ENCODE data around the gene CNKSR3.

CNKSR3 gene

DNA sequence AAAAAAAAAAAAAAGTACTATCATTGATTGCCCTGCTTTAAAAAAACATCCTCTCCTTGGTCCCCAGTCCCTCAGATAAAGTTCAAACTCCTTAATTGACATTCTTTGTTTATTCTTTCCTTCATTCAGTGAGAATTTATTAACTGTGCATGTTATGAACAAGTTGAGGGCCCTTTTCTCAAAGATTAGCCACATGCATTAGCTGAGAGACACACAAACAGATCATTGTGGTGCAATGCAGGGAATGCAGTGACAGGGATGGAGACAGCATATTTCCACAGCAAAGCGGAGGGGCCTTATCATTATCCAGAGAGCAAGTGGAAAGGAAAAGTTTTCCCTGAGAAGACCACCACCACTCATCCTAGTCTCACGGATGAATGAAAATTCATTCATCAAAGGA lies 132.0 kb downstream of the CNKSR3 start:
- TF ChIP-seq POLR2AphosphoS5 (IDR thresholded peaks at IDR 0.05; ENCODE audit: low read depth, low read length), result no peak
- TF ChIP-seq, protein P1, sequence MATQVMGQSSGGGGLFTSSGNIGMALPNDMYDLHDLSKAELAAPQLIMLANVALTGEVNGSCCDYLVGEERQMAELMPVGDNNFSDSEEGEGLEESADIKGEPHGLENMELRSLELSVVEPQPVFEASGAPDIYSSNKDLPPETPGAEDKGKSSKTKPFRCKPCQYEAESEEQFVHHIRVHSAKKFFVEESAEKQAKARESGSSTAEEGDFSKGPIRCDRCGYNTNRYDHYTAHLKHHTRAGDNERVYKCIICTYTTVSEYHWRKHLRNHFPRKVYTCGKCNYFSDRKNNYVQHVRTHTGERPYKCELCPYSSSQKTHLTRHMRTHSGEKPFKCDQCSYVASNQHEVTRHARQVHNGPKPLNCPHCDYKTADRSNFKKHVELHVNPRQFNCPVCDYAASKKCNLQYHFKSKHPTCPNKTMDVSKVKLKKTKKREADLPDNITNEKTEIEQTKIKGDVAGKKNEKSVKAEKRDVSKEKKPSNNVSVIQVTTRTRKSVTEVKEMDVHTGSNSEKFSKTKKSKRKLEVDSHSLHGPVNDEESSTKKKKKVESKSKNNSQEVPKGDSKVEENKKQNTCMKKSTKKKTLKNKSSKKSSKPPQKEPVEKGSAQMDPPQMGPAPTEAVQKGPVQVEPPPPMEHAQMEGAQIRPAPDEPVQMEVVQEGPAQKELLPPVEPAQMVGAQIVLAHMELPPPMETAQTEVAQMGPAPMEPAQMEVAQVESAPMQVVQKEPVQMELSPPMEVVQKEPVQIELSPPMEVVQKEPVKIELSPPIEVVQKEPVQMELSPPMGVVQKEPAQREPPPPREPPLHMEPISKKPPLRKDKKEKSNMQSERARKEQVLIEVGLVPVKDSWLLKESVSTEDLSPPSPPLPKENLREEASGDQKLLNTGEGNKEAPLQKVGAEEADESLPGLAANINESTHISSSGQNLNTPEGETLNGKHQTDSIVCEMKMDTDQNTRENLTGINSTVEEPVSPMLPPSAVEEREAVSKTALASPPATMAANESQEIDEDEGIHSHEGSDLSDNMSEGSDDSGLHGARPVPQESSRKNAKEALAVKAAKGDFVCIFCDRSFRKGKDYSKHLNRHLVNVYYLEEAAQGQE (IDR thresholded peaks at IDR 0.05; ENCODE audit: insufficient read depth in 1 of 2, low read depth in 2 of 2, low read length in 2 of 2), result no peak
- no peak for TF ChIP-seq SIN3A (IDR thresholded peaks at IDR 0.05; ENCODE audit: borderline replicate concordance, insufficient read depth, low read length)
- TF ChIP-seq FOXP2 (optimal IDR thresholded peaks at IDR 0.05; ENCODE audit: borderline replicate concordance, extremely low read depth, extremely low read length, insufficient read depth), result no peak
- no peak for TF ChIP-seq TAF1 (IDR thresholded peaks at IDR 0.05; ENCODE audit: borderline replicate concordance, insufficient read depth, low read length)

GRCh38 chr6:154377726-154378125 lies 132.8 kb downstream of the CNKSR3 start:
- TF ChIP-seq FOXP2 (optimal IDR thresholded peaks at IDR 0.05; ENCODE audit: borderline replicate concordance, extremely low read depth, extremely low read length, insufficient read depth) (no peak), SIN3A (IDR thresholded peaks at IDR 0.05; ENCODE audit: borderline replicate concordance, insufficient read depth, low read length) (no peak), TAF1 (IDR thresholded peaks at IDR 0.05; ENCODE audit: borderline replicate concordance, insufficient read depth, low read length) (no peak), POLR2AphosphoS5 (IDR thresholded peaks at IDR 0.05; ENCODE audit: low read depth, low read length) (no peak)
- TF ChIP-seq, protein P1 (IDR thresholded peaks at IDR 0.05; ENCODE audit: insufficient read depth in 1 of 2, low read depth in 2 of 2, low read length in 2 of 2), result no peak

DNA sequence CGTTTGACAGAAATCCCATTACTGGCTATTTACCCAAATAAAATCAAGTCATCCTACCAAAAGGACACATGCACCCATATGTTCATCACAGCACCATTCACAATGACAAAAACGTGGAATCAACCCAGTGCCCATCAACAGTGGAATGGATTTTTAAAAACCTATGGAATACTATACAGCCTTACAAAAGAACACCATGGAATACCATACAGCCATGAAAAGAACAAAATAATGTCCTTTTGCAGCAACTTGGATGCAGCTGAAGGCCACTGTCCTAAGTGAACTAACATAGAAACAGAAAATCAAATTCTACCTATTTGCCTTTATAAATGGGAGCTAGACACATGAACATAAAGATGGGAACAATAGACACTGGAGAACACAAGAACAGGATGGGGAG lies 136.5 kb downstream of the CNKSR3 start:
- TF ChIP-seq TAF1 (IDR thresholded peaks at IDR 0.05; ENCODE audit: borderline replicate concordance, insufficient read depth, low read length), result no peak
- TF ChIP-seq FOXP2 (optimal IDR thresholded peaks at IDR 0.05; ENCODE audit: borderline replicate concordance, extremely low read depth, extremely low read length, insufficient read depth), result no peak
- TF ChIP-seq SIN3A (IDR thresholded peaks at IDR 0.05; ENCODE audit: borderline replicate concordance, insufficient read depth, low read length), result no peak
- TF ChIP-seq, protein P1 (IDR thresholded peaks at IDR 0.05; ENCODE audit: insufficient read depth in 1 of 2, low read depth in 2 of 2, low read length in 2 of 2), result no peak
- TF ChIP-seq POLR2AphosphoS5 (IDR thresholded peaks at IDR 0.05; ENCODE audit: low read depth, low read length), result no peak

GRCh38 chr6:154371281-154371680 lies 139.2 kb downstream of the CNKSR3 start:
- no peak for TF ChIP-seq TAF1 (IDR thresholded peaks at IDR 0.05; ENCODE audit: borderline replicate concordance, insufficient read depth, low read length)
- no peak for TF ChIP-seq SIN3A (IDR thresholded peaks at IDR 0.05; ENCODE audit: borderline replicate concordance, insufficient read depth, low read length)
- no peak for TF ChIP-seq FOXP2 (optimal IDR thresholded peaks at IDR 0.05; ENCODE audit: borderline replicate concordance, extremely low read depth, extremely low read length, insufficient read depth)
- TF ChIP-seq POLR2AphosphoS5 (IDR thresholded peaks at IDR 0.05; ENCODE audit: low read depth, low read length), result no peak
- TF ChIP-seq, protein P1 (IDR thresholded peaks at IDR 0.05; ENCODE audit: insufficient read depth in 1 of 2, low read depth in 2 of 2, low read length in 2 of 2), result no peak

GRCh38 chr6:154370545-154370944 lies 139.9 kb downstream of the CNKSR3 start:
- TF ChIP-seq SIN3A (IDR thresholded peaks at IDR 0.05; ENCODE audit: borderline replicate concordance, insufficient read depth, low read length) (no peak), TAF1 (IDR thresholded peaks at IDR 0.05; ENCODE audit: borderline replicate concordance, insufficient read depth, low read length) (no peak), FOXP2 (optimal IDR thresholded peaks at IDR 0.05; ENCODE audit: borderline replicate concordance, extremely low read depth, extremely low read length, insufficient read depth) (no peak), POLR2AphosphoS5 (IDR thresholded peaks at IDR 0.05; ENCODE audit: low read depth, low read length) (no peak)
- TF ChIP-seq, protein P1 (IDR thresholded peaks at IDR 0.05; ENCODE audit: insufficient read depth in 1 of 2, low read depth in 2 of 2, low read length in 2 of 2), result no peak

Data from PFSK-1 (cell line).